Measurements from ENCODE around the gene TTLL11.

GRCh38 chr9:121802753-121803152 is 290.4 kb downstream of the TTLL11 start:
- TF ChIP-seq CTCF (IDR thresholded peaks at IDR 0.05) (no peak), POLR2A (IDR thresholded peaks at IDR 0.05) (no peak)
